Fibroblast of the aortic adventitia (primary cell): Measurements from ENCODE around the gene DDX46. TPM values are rescaled to one million over a fixed set of nuclear protein-coding genes. Genes with fewer than 3 reads are reported as not detected.

Experiments
- DNase-seq: peaks from one replicate; pipeline ENCODE4 v3.0.0-alpha.2; 2010; ENCODE audit warnings: low read depth
- H3K4me3 ChIP-seq: 2 replicates; pipeline ENCODE4 v1.5.1; 2011; ENCODE audit warnings: low read depth, mild to moderate bottlenecking, control low read depth, low read length, moderate library complexity
- CTCF ChIP-seq: IDR thresholded peaks from 2 replicates; pipeline ENCODE4 v1.5.1; 2011; ENCODE audit warnings: mild to moderate bottlenecking, low read length, control low read depth, inconsistent platforms; ENCODE audit not compliant: insufficient read depth
- small RNA-seq: library from RNA; depleted of rRNA; stranded (forward); fragments of <200 nt; gene quantifications from one replicate; pipeline ENCODE3, GENCODE V24; 2012
- total RNA-seq: library from RNA; depleted of rRNA; stranded (reverse); fragments of >200 nt; gene quantifications from 2 replicates; pipeline ENCODE4 v1.2.3, GENCODE V29; 2012; ENCODE audit warnings: low replicate concordance

The DDX46 gene
- total RNA-seq, 1 donor, result 30.5 TPM

GRCh38 chr5:134878403-134878802 lies 119.8 kb downstream of the DDX46 start:
- no peak for TF ChIP-seq CTCF
- no peak overlapping the region for H3K4me3 ChIP-seq
- DNase-seq, result no peak

- TF ChIP-seq CTCF, result no peak
- DNase-seq, result no peak
- H3K4me3 ChIP-seq, result no peak overlapping the region
These were observed 120.9 kb downstream of the DDX46 start for GRCh38 chr5:134879456-134879855.

Small RNA genes lying within 50 kb of the gene (small RNA-seq; reads per million reads assigned to genes)
- gene RNU6-757P, result not detected

Other genes with a start within 250 kb of the DDX46 start
- gene JADE2, start 233.1 kb upstream of the DDX46 start, total RNA-seq, result 28.0 and 38.8 TPM in 2 replicates
- 88.4 and 133 TPM in 2 replicates for gene SAR1B, start 126.0 kb upstream of the DDX46 start, total RNA-seq
- 9.0 and 35.2 TPM in 2 replicates for gene SEC24A, start 110.0 kb upstream of the DDX46 start, total RNA-seq
- 42.4 and 51.2 TPM in 2 replicates for gene CAMLG, start 20.2 kb upstream of the DDX46 start, total RNA-seq
- gene C5orf24, start 87.2 kb downstream of the DDX46 start, total RNA-seq, result 18.7 and 61.5 TPM in 2 replicates
- gene TXNDC15, start 115.6 kb downstream of the DDX46 start, total RNA-seq, result 39.9 and 85.9 TPM in 2 replicates
- 0.90 and 8.9 TPM in 2 replicates for gene PCBD2, start 146.4 kb downstream of the DDX46 start, total RNA-seq
- 0.09 TPM in 1 of 2 replicates, not detected in the other for gene CATSPER3, start 209.1 kb downstream of the DDX46 start, total RNA-seq